ENCODE results near the gene ERGIC2.
A peak's percentile ranks its signal among the peaks of the same experiment; 100 is the strongest.

ERGIC2 gene

DNA sequence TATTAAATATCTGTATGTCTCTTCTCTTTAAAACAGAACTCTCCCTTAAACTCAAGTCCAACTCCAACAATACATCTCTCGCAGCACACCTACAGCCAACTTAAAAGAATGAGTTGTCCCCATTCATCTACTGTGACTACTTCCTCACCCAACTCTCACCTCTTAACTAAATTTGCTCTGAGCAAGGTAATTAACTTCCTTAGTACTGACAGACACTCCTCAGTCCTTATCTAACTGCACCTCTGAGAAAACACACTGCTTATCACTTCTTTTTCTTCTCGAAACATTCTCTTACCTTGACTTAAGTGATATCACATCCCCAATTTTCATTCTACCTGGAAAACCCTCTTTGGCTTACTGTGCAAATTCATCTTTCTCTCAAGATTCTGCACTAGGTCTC, 7.0 kb downstream of the ERGIC2 start:
- no peak for FAIRE-seq

DNA sequence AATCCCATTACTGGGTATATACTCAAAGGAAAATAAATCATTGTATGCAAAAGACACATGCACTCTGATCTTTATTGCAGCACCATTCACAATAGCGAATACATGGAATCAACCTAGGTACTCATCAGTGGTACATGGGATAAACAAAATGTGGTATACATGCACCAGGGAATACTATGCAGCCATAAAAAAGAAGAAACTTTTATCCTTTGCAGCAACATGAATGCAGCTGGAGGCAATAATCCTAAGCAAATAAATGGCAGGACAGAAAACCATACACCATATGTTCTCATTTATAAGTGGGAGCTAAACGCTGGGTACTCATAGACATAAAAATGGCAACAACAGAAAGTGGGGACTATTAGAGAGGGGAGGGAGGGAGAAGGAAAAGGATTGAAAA, 15.9 kb downstream of the ERGIC2 start:
- FAIRE-seq: no peak

DNA sequence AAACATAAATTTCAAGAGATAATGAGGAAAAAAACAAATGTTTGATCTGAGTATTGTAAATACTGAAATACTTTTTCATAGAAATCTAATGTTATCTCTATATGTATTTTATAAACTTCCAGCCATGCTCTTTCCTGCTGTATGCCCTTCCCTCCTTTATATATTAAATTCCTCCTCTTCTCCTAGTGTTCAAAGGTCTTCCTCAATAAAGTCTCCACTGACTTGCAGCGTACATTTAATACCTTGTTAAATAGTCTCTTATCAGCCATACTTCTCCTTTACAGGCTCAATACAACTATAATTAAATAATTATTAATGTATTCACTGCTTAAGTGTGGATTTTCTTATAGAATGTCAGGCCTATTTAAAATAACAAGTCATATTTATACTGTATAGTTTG, 26.0 kb downstream of the ERGIC2 start:
- no peak for FAIRE-seq

DNA sequence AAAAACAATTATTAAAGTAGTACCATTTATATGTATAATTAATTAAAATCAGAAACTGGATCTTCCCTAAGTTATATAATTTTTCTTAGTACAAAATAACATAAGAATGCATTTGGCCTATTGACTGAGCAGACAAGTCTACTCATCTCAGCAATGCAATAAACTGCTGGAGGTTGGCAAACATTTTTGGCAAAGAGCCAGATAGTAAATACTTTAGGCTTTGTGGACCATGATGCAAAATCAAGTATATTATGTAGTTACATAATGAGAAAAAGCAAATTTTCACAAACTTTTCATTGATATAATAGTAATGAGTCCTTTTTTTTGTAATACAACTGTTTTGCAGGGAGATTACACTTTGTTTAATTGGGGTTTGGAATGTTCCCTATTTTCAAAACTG, 30.9 kb downstream of the ERGIC2 start:
- no peak for FAIRE-seq

DNA sequence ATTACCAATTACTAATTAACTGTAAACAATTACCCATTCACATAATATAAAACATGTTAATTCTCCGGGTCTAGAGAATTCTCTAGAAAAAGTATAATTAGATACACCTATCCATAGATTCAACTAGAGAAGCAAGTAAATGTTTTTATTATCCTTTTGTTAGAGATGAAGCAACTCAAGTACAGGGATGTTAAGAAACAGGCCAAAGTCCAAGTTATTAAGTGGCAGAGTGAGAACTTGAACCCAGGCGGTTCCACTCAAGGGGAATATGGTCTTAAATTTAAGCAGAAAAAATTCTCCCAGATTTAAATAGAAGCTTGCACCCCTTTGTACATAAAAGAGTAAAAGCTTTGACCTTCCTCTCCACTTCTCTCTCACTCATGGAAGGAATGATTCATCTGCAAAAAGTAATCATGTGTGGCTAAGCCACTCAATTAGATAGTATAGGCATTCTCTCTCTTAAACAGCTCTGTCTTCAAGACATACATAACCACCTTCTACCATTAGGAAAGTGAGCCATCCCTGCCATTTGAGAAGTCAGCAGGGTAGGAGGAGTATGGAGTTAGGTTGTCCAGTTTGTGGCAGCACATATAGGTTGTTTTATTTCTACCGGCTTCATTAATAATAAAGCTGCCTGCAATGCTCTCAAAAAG, 34.1 kb downstream of the ERGIC2 start:
- FAIRE-seq: no peak

DNA sequence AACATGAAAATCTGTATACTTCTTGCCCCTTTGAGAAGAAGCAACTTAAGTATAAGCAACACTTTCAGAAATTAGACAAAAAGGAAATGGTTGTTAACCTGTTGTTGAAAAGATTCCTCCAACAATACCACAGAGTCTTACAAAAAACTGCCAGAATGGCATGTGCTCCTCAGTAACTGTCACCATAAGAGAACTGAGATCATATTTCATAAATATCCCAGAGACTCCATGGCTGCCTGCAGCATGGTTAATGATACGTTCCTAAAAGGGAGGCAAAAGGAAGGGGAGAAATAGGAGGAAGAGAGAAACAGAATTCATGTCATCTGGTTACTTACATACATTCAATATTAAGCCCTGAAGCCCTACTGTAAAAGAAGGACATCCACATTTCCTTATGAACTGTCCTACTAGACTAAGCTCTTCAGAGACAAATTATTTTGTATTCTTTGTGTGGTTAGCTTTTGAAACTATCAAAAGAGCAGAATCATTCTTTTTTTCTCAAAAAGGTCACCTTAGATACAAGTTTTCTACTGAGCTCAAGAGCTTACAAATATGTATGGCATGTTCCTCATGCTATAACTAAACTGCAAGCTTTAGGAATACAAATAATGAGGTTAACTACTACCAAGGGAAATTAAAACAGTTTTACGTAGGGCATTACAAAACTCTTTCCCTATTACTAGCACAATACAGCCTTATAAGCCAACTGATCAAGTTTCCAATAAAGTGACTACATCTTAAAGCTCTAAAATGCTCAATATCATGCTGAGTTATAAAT, 37.8 kb downstream of the ERGIC2 start:
- no peak for FAIRE-seq

DNA sequence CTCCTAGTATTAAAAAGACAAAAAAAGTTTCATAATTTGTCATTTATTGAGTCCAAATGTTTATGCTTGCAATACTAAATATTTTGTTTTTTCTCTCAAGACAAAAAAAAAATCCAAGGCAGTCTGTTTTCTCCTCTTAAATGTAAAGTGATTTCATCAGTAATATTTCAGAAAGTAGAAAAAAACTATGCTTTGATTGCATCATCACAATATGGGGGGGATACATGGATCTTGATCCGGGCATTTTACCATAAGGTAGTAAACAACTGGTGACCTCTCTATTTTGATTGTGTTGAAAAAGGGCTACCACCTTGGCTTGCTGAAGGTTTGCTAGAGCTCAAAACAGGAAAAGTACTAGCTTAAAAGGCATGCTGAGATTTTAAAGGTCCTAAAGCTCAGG, 43.6 kb downstream of the ERGIC2 start:
- FAIRE-seq: no peak

DNA sequence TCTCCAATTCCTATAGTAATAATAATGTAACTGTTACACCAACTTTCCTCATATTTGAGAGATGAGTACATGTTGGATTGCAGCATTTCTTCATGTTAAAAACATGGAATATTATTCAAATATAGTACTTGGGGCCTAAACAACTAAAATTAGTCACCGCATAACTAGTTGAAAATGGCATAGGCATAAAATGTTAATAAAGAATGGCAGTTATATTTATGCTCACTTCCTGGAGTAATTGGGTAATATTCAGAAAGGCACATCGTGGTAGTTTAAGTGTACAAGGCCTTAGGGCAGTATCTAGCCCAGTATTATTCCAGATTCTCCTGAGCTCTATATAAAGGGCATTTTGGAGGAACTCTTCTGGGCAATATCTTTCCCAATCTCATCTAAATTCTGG, 46.0 kb downstream of the ERGIC2 start:
- FAIRE-seq: no peak

DNA sequence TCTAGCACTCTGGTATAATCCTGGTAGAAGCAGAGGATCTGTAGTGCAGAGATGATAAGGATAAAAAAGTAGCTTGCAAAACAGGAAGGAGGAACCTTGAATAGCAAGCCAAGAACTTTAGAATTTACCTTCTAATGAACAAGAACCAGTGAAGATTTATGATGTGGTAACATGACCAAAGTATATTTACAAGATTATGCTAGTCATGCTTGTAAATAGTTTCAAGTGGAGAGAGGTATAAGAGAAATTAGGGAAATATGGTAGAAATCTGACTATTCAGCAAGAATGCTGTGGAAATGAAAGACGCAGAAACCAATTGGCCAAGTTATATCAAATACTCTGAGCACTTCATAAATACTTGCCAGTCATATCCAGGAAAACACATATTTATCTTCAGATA, 47.8 kb downstream of the ERGIC2 start:
- FAIRE-seq: no peak

DNA sequence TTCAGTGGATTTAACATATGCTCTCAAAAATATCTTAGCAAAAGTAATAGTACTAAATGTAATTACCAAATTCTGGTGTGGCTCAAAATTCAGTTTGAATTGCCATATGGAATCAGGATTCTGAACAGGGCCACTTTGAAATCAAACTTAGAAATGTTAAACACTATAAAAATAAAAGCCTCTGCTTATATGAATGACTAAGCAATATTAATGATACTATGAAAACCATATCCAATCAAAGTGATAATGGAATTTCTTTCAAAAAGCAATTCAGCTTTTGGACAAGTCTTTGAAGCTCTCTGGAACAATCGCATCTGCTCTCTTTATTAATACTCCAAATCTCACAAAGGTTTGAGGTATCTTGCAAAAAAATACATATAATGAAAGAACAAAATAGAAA, 51.6 kb downstream of the ERGIC2 start:
- no peak for FAIRE-seq

DNA sequence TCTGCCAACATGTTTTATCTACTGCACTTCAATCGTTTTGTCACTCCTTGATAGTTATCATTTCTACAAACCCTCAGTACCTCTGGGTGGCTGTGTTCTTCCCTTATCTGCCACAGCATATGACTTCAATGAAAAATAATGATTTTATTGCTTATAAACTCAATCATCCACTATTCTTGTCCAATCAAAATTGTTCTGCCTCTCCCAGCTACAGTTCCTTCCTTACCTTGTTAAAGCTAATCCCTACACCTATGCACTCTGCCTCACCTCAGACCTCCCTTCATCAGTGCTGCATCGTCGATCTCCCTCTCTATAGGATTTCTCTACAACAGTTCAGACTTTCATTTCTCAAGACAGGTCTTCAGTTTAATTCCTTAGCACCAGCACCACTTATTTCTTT, 58.8 kb downstream of the ERGIC2 start:
- FAIRE-seq: no peak

DNA sequence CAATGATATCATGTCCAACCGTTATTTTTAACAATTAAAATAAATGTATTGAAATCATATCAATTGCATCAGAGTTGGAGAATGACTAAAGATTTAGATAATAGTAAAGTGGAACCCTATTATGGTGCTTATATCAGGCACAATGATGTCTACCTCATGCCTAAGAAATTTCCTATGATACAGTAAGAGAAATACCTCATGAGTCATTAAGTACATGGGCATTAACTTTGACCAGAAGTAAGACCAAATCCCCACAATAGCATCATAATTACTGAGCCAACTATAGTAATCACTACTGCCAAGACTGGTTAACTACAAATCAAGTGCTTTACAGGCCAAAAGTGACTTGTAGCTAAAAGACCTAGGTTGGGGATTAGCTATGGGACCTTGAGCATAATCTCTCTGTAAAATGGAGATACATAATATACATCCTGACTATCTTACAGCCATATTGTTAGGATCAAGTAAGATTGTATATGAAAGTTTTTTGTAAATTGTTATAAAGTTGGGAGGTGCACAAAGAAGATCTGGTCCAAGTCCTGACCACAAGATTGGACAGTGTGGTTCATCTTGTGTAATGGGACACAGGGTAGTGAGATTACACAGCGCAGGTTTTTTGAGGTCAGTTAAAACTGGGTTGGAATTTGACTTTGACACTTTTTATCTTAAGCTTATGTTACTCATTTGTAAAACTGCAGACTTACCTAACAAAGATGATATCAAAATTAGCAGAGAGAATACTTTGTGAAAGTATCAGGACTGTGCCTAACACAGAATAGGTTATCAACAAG, 60.5 kb downstream of the ERGIC2 start:
- no peak for FAIRE-seq

DNA sequence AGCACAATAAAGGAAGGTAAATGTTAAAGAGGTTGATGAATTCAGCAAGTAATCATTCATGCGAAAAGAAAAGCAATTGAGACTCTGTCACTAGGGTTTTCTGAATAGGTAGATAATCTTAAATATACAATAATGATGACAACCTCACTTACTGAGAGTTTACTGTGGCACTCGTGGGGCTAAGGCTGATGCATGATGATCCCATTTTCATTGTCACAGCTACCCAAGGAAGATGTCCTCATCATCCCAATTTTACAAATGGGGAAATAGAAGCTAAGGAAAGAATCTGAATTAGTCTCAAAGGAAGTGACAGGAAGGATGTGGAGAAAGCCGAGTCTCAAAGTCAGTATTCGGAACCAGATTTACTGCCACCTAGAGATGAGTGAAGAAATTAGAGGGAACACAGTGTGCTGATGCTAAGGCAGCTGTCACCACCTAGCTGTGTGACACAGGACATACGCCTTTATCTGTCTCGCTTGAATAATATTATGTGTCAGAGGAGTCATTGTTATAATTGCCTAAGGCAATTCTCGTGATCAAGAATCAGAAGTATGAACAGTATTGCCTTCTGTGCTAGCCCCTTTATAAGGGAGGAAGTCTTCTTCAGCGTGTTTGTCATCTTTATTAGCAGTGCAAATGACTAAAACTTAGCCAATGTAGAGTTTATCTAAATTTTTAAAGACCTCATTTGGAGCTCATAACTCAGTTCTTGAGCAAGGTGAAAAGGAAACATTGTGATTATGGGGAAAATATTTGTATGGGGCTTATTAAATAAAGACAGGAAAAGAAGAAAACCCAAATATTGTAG, 63.2 kb downstream of the ERGIC2 start:
- no peak for FAIRE-seq

DNA sequence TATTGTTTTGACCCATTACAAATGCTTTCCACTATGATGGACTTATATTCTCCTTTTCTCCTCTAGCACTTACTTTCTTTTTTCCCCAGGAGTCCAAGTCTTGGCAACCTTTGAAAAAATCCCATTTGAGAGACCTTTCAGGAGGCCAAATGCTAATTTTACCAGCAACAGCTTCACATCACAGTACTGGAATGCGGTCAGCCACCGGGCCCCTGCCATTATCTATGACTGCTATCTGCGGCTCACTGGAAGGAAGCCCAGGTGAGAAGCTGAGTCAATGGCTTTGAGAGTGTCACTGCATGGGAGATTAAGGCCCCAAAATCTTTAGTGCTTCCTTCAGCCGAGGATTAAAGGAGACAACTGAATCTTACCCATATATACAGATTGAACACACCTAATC, 64.2 kb downstream of the ERGIC2 start:
- FAIRE-seq: no peak

DNA sequence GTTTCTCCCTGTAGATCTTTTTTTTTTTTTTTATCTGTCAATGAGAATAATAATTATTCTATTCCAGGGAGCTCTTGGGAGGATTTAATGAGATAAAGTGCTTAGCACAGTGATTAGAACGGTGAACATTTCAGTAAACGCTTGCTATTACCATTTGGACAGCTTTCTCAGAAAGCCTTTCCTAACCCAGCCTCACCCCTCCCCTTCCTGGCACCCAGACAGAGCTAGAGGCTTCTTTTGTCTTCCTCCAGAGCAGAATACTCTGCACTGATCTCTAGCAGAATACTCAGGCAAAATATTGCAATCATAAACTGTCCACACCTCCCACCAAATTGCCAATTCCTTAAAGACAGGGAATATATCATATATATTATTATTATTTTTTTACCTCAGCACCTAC, 66.6 kb downstream of the ERGIC2 start:
- no peak for FAIRE-seq

DNA sequence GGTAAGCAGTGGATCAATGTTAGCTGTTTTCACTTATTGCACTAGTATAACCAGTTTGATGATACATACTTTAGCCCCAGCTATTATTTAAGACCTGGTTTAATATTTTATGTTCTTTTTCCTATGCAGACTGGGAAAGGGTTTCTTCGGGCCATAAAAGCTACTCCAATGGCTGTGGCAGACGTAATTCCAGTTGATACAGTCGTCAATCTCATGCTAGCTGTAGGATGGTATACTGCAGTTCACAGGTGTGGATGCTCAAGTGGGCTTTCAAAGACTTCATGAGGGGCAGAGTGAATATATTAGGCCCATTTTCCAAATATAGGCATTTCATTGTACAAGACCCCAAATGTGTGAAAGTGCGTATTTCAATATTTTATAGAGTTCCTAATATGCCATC, 70.1 kb downstream of the ERGIC2 start:
- no peak for FAIRE-seq

DNA sequence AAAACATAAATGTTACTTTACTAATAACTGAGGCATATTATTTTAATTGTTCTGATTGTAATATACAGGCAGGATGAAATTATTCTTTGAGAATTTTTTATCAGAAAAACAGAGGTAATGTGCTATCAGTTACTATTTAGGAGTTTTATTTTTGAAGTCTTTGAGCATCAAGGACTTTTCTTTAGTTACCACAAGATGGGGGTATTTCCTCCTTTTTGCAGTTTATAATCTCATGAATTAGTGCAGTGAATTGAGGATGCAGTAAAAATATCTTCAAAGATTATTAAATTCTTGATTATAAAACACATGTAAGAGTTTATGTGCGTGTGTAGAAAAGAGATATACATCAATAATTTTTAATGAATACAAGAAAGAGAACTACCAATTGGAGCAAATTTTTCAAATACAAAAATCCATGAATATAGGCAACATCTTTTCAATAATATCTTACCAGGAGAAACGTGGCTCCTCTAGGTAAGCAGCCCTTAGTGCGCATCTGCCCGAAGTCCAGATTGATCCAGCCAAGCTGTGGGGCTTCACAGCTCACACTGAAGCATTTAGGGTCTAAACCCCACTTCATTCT, 71.6 kb downstream of the ERGIC2 start:
- FAIRE-seq: peak; percentile 83

DNA sequence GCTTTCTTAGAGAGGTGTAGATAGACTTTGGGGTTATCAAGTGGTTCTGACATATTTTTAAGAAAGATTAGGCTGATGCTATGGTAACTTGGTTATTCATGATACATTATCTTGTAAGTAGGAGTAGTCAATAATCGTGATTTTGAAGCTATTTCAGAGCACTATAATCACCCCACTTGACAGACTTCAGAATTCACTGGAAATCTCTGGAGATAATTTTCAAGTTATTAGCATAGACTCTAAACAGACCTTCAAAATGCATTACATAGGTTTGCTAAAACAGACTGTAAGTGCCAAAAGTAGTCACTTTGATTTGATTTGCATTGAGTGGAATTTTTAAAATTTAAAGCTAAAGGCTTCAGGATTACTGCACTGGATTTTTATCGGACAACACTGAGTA, 74.3 kb downstream of the ERGIC2 start:
- FAIRE-seq: no peak

DNA sequence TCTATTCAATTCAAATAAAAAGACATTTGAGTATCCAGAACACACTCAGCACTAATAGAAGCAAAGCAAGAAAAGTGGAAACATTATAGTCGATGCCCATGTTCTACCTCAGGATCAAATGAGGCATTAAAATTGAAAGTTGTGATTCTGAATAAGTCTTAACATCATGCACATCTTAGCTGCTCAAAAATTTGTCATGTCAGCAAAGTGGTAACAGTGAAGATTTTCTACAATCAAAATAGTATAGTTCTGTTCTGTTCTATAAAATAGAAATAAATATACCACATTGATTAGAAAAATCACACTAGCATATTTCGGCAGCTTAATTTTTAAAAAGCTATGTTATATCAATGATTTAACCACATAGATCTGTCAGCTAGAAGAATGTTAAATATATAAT, 74.7 kb downstream of the ERGIC2 start:
- FAIRE-seq: no peak

DNA sequence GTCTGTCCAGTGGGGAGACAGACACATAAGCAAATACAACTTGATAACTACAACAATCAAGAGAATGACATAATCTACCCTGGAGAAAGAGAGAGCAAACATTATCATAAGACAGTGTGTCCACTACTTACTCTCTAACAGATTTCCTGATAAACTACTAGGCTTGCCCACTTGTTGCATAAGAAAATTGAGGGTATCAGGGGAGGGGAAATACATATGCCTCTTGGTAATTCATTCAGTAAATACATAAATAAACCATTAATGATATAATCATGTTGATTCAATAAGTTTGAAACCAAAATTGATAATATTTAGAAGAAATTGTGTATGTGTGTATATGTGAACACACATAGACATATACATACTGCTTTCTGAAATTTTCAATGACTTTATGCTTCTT, 76.6 kb downstream of the ERGIC2 start:
- FAIRE-seq: no peak

DNA sequence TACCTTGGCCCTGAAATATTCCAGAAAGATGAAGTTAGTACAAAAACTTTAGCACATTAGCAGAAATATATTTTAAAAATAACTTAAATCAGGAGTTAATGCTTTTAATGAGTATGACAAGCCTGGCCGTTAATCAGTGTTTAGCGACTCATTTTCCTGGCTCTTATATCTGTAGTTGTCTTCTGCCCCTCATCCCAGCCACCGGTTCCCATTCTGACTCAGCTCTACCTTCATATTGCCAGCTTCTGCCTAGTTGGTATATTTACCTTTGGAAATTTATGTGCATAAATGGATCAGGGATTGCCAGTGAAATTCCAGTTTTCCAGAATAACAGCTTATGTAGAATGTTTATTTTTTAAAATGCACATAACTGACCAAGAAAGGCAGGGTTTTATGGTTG, 79.9 kb downstream of the ERGIC2 start:
- FAIRE-seq: no peak

DNA sequence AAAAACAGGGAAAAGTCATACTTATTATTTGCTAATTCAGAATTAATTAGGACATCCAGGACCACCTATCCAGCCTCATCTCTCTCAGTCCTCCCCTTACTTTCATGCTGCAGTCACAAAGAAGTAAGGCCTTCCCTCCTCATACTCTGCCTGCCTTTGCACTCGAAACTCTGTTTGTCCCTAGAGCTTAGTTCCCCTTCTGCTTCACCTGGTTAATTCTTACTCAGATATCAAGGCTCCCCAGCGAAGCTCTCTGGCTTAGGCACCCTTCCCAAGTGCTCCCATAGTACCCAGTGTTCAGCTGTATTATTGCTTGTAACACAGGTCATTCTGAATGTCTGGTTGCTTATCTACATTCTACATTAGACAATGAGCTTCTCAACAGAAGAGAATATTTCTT, 81.3 kb downstream of the ERGIC2 start:
- FAIRE-seq: no peak

DNA sequence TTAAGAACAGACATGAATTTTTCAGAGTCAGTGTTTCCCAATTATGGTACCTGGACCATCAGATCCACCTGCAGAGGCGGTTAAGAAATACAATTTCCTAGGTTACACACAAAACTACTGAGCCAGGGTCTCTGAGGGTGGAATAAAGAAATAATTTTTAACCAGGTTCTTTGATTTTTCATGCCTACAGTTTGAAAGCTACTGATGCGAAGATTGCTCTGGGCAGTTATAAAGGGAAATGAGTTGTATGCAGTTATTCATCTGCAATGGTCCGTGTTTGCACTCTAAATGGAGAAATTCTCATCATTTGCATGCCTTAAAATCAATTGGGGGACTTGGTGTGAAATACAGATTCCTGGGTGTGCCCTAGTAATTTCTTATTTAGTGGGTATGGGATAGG, 89.7 kb downstream of the ERGIC2 start:
- FAIRE-seq: no peak
